Spleen (tissue), 13 donors: ENCODE data around the gene ROM1. TPM values are rescaled to one million over a fixed set of nuclear protein-coding genes. Genes with fewer than 3 reads are reported as not detected.

Experiments used
- DNase-seq: peaks from one replicate; pipeline ENCODE4 v3.0.0-alpha.2; 2020
- H3K27ac ChIP-seq, 8 donors: fragments of 200-600 bp; sonication (generic) in 7 of 8; 1 replicate in 4 of 8; 2 replicates in 4 of 8; pipeline versions ENCODE4 v1.5.0 to v1.8.0; 2016 to 2021; ENCODE audit warnings: inconsistent platforms in 4 of 8, mild to moderate bottlenecking in 4 of 8, moderate library complexity in 1 of 8
- H3K27me3 ChIP-seq, 7 donors: fragments of 200-600 bp; sonication (generic) in 6 of 7; replicated peaks in 1 of 7; 1 replicate in 4 of 7; 2 replicates in 3 of 7; pipeline versions ENCODE4 v1.5.0 to v1.8.0; 2016 to 2021; ENCODE audit warnings: inconsistent platforms in 3 of 7, mild to moderate bottlenecking in 1 of 7
- H3K36me3 ChIP-seq, 6 donors: fragments of 200-600 bp; sonication (generic) in 5 of 6; 1 replicate in 4 of 6; 2 replicates in 2 of 6; pipeline versions ENCODE4 v1.5.0 to v1.8.0; 2016 to 2021; ENCODE audit warnings: inconsistent platforms in 2 of 6
- H3K4me1 ChIP-seq, 6 donors: fragments of 200-600 bp; sonication (generic) in 5 of 6; 1 replicate in 3 of 6; 2 replicates in 3 of 6; pipeline versions ENCODE4 v1.5.0 to v1.8.0; 2016 to 2021; ENCODE audit warnings: inconsistent platforms in 3 of 6
- H3K4me3 ChIP-seq, 8 donors: fragments of 200-600 bp; sonication (generic) in 7 of 8; 1 replicate in 4 of 8; 2 replicates in 4 of 8; pipeline versions ENCODE4 v1.5.0 to v1.8.0; 2016 to 2021; ENCODE audit warnings: inconsistent platforms in 4 of 8, mild to moderate bottlenecking in 4 of 8, moderate library complexity in 2 of 8
- H3K9me3 ChIP-seq, 8 donors: fragments of 200-600 bp; sonication (generic) in 7 of 8; 1 replicate in 4 of 8; 2 replicates in 4 of 8; pipeline versions ENCODE4 v1.5.0 to v1.8.0; 2016 to 2021; ENCODE audit warnings: inconsistent platforms in 4 of 8
- POLR2A ChIP-seq, 3 donors: fragments of 450-650 bp; IDR thresholded peaks; one replicate each; pipeline ENCODE4 v1.5.1; 2017; ENCODE audit warnings: antibody characterized with exemption in 3 of 3, mild to moderate bottlenecking in 1 of 3
- POLR2AphosphoS5 ChIP-seq, 3 donors: sonication (generic); formaldehyde crosslinking; IDR thresholded peaks; one replicate each; pipeline ENCODE4 v1.5.1; 2017; ENCODE audit warnings: antibody characterized with exemption in 3 of 3
- WGBS, 5 donors: extraction: QIAGEN DNeasy Blood & Tissue Kit in 3 of 5; methylation state at CpG; one replicate each; pipeline versions ENCODE4 v1.1.5 to v1.1.7; 2013 to 2018; 5-methylcytosine and 5-hydroxymethylcytosine counted together
- intact Hi-C: fragments of 100-400 bp; cut with DNase I; formaldehyde crosslinking; loops from one replicate; pipeline ENCODE4 v1.15.0; 2023; ENCODE audit warnings: low total_unique reads
- long read RNA-seq, 2 donors: transcript quantifications; one replicate each; lab custom pipeline, GENCODE V29; 2026
- polyA plus RNA-seq, 3 donors: library from polyadenylated mRNA; stranded (reverse); fragments of 200-250 nt; gene quantifications; one replicate each; pipeline ENCODE4 v1.2.1, GENCODE V29; 2013
- total RNA-seq, 7 donors: library from RNA; depleted of rRNA in 3 of 7; stranded (reverse); fragments of >200 nt in 3 of 7; fragmentation: NEBNext Ultra II Directional in 4 of 7; extraction: Animal tissue kit (Norgen Biotek cat#: 25700) in 4 of 7; gene quantifications; one replicate each; pipeline versions ENCODE4 v1.1.0 to v1.2.1, GENCODE V29; 2016 to 2021
- TF ChIP-seq, protein P1 (sequence below), 11 experiments: fragments of 200-600 bp in 7 of 11; fragments of 450-650 bp in 4 of 11; sonication (generic) in 4 of 11; IDR thresholded peaks in 8 of 11; conservative IDR thresholded peaks in 3 of 11; 1 replicate in 7 of 11; 2 replicates in 4 of 11; pipeline versions ENCODE4 v1.4.0 to v1.8.0; 2016 to 2021; ENCODE audit warnings: antibody characterized with exemption in 11 of 11, inconsistent platforms in 4 of 11, mild to moderate bottlenecking in 1 of 11
- donor health status: healthy with polysubstance abuse.
- donor health status: DM: no; HTN: no; CAD: no; lungs with moderate emphysema.
- donor health status: DM: no; HTN: no; CAD: no.
- donor health status: Bipolar disorder and iron deficiency.
- donor health status: healthy.
- donor health status: DM: no; HTN: no; CAD: no.
- donor health status: DM: yes; HTN: yes; CAD: no.

Gene ROM1, protein sequence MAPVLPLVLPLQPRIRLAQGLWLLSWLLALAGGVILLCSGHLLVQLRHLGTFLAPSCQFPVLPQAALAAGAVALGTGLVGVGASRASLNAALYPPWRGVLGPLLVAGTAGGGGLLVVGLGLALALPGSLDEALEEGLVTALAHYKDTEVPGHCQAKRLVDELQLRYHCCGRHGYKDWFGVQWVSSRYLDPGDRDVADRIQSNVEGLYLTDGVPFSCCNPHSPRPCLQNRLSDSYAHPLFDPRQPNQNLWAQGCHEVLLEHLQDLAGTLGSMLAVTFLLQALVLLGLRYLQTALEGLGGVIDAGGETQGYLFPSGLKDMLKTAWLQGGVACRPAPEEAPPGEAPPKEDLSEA
- total RNA-seq (1 to 10 TPM; 4.3 to 8.8 (median 5.6) TPM), polyA plus RNA-seq (10 to 100 TPM in 1 of 3 donors, 1 to 10 TPM in 2; 4.2 to 15.0 (median 6.1) TPM)
- long read RNA-seq, donor 1, partial matches to known transcripts = 0 of 5 reads
- long read RNA-seq, donor 1, other reads (novel, unspliced or antisense) = 0 of 5 reads
- long read RNA-seq, donor 2 = 0 reads

DNA sequence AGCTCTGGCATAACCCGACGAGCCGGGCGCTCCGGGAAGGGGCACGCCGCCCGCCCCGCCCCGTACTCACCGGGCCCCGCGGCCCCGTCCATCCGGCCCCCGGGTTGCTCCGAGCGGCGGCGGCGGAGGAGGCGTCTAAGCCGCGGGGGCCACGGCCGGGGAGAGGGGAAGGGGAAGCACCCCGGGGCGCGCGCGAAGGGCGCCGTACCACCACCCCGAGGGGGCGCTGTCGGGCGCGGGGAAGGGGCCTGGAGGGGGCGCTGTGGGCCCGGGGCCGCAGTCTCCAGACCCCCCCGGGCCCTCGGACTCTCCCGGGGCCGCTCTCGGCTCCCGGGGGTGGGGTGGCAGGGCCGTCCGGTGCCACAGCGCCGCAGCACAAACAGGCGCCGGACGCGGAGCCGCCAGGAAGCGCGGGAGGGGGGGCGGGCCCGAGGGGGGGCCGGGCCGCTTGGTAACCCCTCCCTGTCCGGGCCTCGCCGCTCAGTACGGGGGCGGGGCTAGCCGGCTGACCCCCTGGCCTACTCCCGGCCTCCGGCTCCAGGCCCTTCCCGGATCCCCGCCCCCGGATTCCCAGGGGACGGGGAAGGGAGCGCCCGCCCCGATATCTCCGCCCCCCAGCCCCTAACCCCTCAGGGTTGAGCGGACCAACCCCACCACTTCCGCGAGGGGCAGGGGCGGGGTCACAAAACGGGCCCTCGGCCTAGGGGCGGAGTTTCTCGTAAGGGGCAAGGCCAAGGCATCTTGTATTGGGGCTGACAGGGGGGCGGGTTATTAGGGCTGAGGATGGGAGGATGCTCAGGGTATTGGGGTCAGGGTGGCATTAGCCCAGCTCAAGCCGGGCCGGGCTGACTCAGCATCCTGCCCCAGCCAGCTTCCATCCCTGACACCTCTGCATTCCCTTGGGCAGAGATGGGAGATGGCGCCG is at the start of gene ROM1, which contains the start of gene EML3:
Gene ROM1, plus strand, starts transcription at position 892 of the 925 bp plus-strand sequence. Its CDS starts 25 bp downstream, at position 917.
Gene EML3, minus strand, starts transcription at position 410 of the 925 bp plus-strand sequence. Its CDS starts 318 bp downstream, at position 92.
- Histone ChIP-seq H3K4me3 (peak within 1 kb of the TSS; percentile 55 to 86 (median 70)), H3K36me3 (peaks cover 0 to 70% (median 39%) of the 10 kb centered on the region in 6 donors), H3K27me3 (no peaks in the 10 kb centered on the region), H3K4me1 (peaks cover 16 to 75% (median 52%) of the 10 kb centered on the region in 6 donors), H3K27ac (peak within 1 kb of the TSS; percentile 95 to 99 (median 98)), H3K9me3 (no peaks in the 10 kb centered on the region)
- peak; percentile 98 for DNase-seq
- TF ChIP-seq POLR2AphosphoS5 (IDR thresholded peaks at IDR 0.05) = peak; percentile 62 to 85 (median 77)
- TF ChIP-seq, protein P1, sequence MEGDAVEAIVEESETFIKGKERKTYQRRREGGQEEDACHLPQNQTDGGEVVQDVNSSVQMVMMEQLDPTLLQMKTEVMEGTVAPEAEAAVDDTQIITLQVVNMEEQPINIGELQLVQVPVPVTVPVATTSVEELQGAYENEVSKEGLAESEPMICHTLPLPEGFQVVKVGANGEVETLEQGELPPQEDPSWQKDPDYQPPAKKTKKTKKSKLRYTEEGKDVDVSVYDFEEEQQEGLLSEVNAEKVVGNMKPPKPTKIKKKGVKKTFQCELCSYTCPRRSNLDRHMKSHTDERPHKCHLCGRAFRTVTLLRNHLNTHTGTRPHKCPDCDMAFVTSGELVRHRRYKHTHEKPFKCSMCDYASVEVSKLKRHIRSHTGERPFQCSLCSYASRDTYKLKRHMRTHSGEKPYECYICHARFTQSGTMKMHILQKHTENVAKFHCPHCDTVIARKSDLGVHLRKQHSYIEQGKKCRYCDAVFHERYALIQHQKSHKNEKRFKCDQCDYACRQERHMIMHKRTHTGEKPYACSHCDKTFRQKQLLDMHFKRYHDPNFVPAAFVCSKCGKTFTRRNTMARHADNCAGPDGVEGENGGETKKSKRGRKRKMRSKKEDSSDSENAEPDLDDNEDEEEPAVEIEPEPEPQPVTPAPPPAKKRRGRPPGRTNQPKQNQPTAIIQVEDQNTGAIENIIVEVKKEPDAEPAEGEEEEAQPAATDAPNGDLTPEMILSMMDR (IDR thresholded peaks at IDR 0.05 in 8 of 11, conservative IDR thresholded peaks at IDR 0.05 in 3 of 11) = peak; percentile 56 to 98 (median 95)
- TF ChIP-seq POLR2A (IDR thresholded peaks at IDR 0.05) = no peak
- intact Hi-C loops = no loop called here
- 3 to 7% (median 4%) methylated on average over 28 to 91 of the region's 91 CpGs for WGBS, 5 donors

DNA sequence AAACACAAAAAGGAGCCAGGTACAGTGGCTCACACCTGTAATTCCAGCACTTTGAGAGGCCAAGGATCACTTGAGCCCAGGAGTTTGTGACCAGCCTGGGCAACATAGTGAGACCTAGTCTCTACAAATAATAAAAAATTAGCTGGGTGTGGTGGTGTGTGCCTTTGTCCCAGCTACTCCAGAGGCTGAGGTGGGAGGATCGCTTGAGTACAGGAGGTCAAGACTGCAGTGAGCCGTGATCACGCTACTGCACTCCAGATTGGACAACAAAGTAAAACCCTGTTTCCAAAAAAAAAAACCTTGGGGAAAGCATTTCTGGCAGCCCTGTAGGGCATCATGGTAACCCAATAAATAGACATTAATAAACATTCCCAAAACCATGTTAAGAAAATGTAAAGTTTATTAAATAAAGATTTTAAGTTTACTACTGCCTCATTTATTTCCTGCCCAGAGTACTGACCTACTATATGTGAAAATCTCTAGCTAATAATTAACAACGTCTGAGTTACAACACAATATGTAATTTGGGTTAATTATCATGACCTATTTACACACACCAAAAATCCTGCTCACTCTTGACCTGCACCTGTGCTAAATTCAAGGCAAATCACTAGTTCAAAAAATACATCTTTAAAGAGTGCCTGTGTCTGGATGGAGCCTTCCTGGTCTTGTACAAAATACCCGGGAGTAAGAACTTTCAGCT is 47.8 kb upstream of the ROM1 start:
- intact Hi-C loops = no loop called here
- Histone ChIP-seq H3K9me3 (no peaks in the 10 kb centered on the region), H3K36me3 (peaks cover 0 to 100% (median 92%) of the 10 kb centered on the region in 6 donors), H3K27me3 (no peaks in the 10 kb centered on the region), H3K27ac (peak overlapping the region in 1 of 8 donors; percentile 27), H3K4me1 (peaks cover 10 to 62% (median 18%) of the 10 kb centered on the region in 6 donors), H3K4me3 (no peak overlapping the region)
- 68 to 82% (median 79%) methylated on average over 5 of the region's 5 CpGs for WGBS, 5 donors
- TF ChIP-seq, protein P1 (IDR thresholded peaks at IDR 0.05 in 8 of 11, conservative IDR thresholded peaks at IDR 0.05 in 3 of 11) = no peak
- TF ChIP-seq POLR2AphosphoS5 (IDR thresholded peaks at IDR 0.05) (no peak), POLR2A (IDR thresholded peaks at IDR 0.05) (no peak)
- peak; percentile 25 for DNase-seq

DNA sequence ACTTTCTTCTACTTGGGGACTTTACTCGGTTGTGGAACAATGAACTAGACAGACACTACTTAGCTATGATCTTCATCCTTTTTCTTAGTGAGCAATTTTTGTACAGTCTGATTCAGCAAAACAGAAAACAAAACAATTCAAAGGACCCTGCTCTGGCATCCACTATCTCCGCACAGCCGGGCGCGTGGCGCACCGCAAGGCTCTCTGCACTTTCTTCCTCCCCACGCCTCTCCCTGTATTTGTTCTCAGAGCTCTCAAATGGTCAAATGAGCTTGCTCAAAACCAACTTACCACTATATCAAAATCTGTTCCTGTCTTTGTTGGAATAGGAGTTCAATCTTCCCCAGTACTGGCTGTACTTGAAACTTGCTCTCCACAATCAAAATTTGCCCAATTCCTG is 46.8 kb upstream of the ROM1 start:
- intact Hi-C loops = no loop called here
- peak overlapping the region in 2 of 8 donors; percentile 58 to 70 for H3K27ac ChIP-seq
- no peak overlapping the region for H3K4me3 ChIP-seq
- 91 to 96% (median 95%) methylated on average over 8 of the region's 8 CpGs for WGBS, 5 donors
- peaks cover 4 to 62% (median 18%) of the 10 kb centered on the region in 6 donors for H3K4me1 ChIP-seq
- TF ChIP-seq POLR2AphosphoS5 (IDR thresholded peaks at IDR 0.05) = no peak
- TF ChIP-seq POLR2A (IDR thresholded peaks at IDR 0.05) = no peak
- TF ChIP-seq, protein P1 (IDR thresholded peaks at IDR 0.05 in 8 of 11, conservative IDR thresholded peaks at IDR 0.05 in 3 of 11) = no peak
- H3K27me3 ChIP-seq = no peaks in the 10 kb centered on the region
- peak; percentile 25 for DNase-seq
- H3K9me3 ChIP-seq = no peaks in the 10 kb centered on the region
- peaks cover 0 to 100% (median 94%) of the 10 kb centered on the region in 6 donors for H3K36me3 ChIP-seq
